ENCODE data around the gene PODNL1. TPM values are rescaled to one million over a fixed set of nuclear protein-coding genes. Genes with fewer than 3 reads are reported as not detected.

The PODNL1 gene
- polyA plus RNA-seq, 3 donors: 1.2 to 1.4 (median 1.3) TPM

- H3K9me3 ChIP-seq (replicated peaks in 1 of 2; ENCODE audit: control insufficient read depth in 1 of 2, insufficient read depth in 1 of 2, low read length in 2 of 2): no peaks in the 10 kb centered on the region
- H3K9ac ChIP-seq (ENCODE audit: insufficient read depth, low read length, poor library complexity, severe bottlenecking): no peak overlapping the region
- no peaks in the 10 kb centered on the region for H3K27me3 Mint-ChIP-seq (ENCODE audit: low read depth in 3 of 3)
- DNase-seq: no peak
- peaks cover 48 to 74% of the 10 kb centered on the region in 2 donors for H3K36me3 Mint-ChIP-seq
- no peak overlapping the region for H3K4me2 ChIP-seq (replicated peaks; ENCODE audit: extremely low read depth, low read length, poor library complexity, severe bottlenecking)
- H3K27ac Mint-ChIP-seq: peak overlapping the region in 2 of 7 donors; percentile 1 to 57
- peaks cover 9% of the 10 kb centered on the region for H3K4me1 Mint-ChIP-seq
- peaks cover 73 to 88% of the 10 kb centered on the region in 2 donors for H3K36me3 ChIP-seq (replicated peaks in 1 of 2; ENCODE audit: control insufficient read depth in 1 of 2, insufficient read depth in 2 of 2, low read length in 2 of 2)
- no peak for TF ChIP-seq CTCF (IDR thresholded peaks at IDR 0.05)
- no peak overlapping the region for H3K4me3 Mint-ChIP-seq
- H3K27me3 ChIP-seq (ENCODE audit: control insufficient read depth in 2 of 2, insufficient read depth in 2 of 2, low read length in 2 of 2): no peaks in the 10 kb centered on the region
- peaks cover 27% of the 10 kb centered on the region for H3K79me2 ChIP-seq (ENCODE audit: insufficient read depth, low read length)
- H3K27ac ChIP-seq (ENCODE audit: low read depth in 1 of 2, low read length in 2 of 2): peak overlapping the region in 1 of 2 donors; percentile 20
- WGBS (ENCODE audit: insufficient coverage): 90% methylated on average over 11 of the region's 12 CpGs
- peaks cover 38% of the 10 kb centered on the region for H4K20me1 ChIP-seq (ENCODE audit: insufficient read depth, low read length)
- peaks cover 10 to 12% of the 10 kb centered on the region in 2 donors for H3K4me1 ChIP-seq (ENCODE audit: control insufficient read depth in 1 of 2, insufficient read depth in 2 of 2, low read length in 2 of 2)
- intact Hi-C loops (cut with micrococcal nuclease): no loop called here
- no peaks in the 10 kb centered on the region for H3K9me3 Mint-ChIP-seq
- no peak overlapping the region for H2AFZ ChIP-seq (ENCODE audit: insufficient read depth, low read depth, low read length, poor library complexity, severe bottlenecking)
- no peak overlapping the region for H3K4me3 ChIP-seq (replicated peaks in 1 of 3; ENCODE audit: low read depth in 2 of 3, low read length in 3 of 3)
These were observed 19.8 kb upstream of the PODNL1 start for GRCh38 chr19:13958043-13958442.

GRCh38 chr19:13957051-13957450 lies 18.8 kb upstream of the PODNL1 start:
- TF ChIP-seq CTCF (IDR thresholded peaks at IDR 0.05): no peak
- Mint-ChIP-seq H3K9me3 (no peaks in the 10 kb centered on the region), H3K4me3 (no peak overlapping the region), H3K27ac (peak overlapping the region in 2 of 7 donors; percentile 50 to 65), H3K27me3 (ENCODE audit: low read depth in 3 of 3) (no peaks in the 10 kb centered on the region), H3K36me3 (peaks cover 48 to 74% of the 10 kb centered on the region in 2 donors), H3K4me1 (peaks cover 11% of the 10 kb centered on the region)
- no peak overlapping the region for H3K4me3 ChIP-seq (replicated peaks in 1 of 3; ENCODE audit: low read depth in 2 of 3, low read length in 3 of 3)
- H3K79me2 ChIP-seq (ENCODE audit: insufficient read depth, low read length): peaks cover 35% of the 10 kb centered on the region
- WGBS (ENCODE audit: insufficient coverage): 96% methylated on average over 8 of the region's 8 CpGs
- H3K9ac ChIP-seq (ENCODE audit: insufficient read depth, low read length, poor library complexity, severe bottlenecking): no peak overlapping the region
- peaks cover 71 to 81% of the 10 kb centered on the region in 2 donors for H3K36me3 ChIP-seq (replicated peaks in 1 of 2; ENCODE audit: control insufficient read depth in 1 of 2, insufficient read depth in 2 of 2, low read length in 2 of 2)
- no peaks in the 10 kb centered on the region for H3K27me3 ChIP-seq (ENCODE audit: control insufficient read depth in 2 of 2, insufficient read depth in 2 of 2, low read length in 2 of 2)
- no peak overlapping the region for H3K4me2 ChIP-seq (replicated peaks; ENCODE audit: extremely low read depth, low read length, poor library complexity, severe bottlenecking)
- DNase-seq: no peak
- no peak overlapping the region for H3K27ac ChIP-seq (ENCODE audit: low read depth in 1 of 2, low read length in 2 of 2)
- peaks cover 39% of the 10 kb centered on the region for H4K20me1 ChIP-seq (ENCODE audit: insufficient read depth, low read length)
- H3K4me1 ChIP-seq (ENCODE audit: control insufficient read depth in 1 of 2, insufficient read depth in 2 of 2, low read length in 2 of 2): peaks cover 12 to 15% of the 10 kb centered on the region in 2 donors
- no peak overlapping the region for H2AFZ ChIP-seq (ENCODE audit: insufficient read depth, low read depth, low read length, poor library complexity, severe bottlenecking)
- intact Hi-C loops (cut with micrococcal nuclease): no loop called here
- H3K9me3 ChIP-seq (replicated peaks in 1 of 2; ENCODE audit: control insufficient read depth in 1 of 2, insufficient read depth in 1 of 2, low read length in 2 of 2): no peaks in the 10 kb centered on the region
